Measurements from ENCODE around the gene LRBA.

LRBA gene

GRCh38 chr4:150588316-150588715 is 426.8 kb downstream of the LRBA start:
- DNase-seq (ENCODE audit: low read depth, low spot score) = no peak

DNA sequence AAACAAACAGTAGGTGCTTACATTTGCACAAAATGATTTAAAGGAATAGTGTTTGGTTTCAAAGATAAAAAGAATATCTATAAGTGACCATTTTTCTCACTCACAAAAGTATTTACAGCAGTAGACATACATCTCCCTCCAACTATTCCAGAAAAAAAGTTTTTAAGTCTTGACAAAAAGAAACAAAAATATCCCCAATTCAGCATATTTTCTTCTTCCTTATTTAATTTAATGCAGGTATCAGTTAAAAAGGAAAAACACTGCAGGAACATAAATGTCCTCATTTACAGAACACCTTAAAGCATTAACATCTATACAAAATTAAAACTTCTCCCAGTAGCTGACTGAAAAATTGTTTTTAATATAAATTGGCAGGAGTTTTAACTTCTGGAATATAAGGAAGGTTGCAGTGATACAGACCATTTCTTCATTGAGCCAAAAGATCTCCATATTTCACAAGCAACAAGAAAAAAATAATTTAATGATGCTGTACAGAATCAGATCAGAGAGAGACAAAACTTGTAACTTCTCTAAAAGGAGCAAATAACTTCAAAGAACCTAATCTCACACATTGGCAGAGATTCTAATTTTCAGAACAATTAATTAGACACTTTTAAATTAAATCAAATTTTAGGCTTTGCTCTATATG is 428.8 kb downstream of the LRBA start:
- DNase-seq (ENCODE audit: low read depth, low spot score) = no peak

DNA sequence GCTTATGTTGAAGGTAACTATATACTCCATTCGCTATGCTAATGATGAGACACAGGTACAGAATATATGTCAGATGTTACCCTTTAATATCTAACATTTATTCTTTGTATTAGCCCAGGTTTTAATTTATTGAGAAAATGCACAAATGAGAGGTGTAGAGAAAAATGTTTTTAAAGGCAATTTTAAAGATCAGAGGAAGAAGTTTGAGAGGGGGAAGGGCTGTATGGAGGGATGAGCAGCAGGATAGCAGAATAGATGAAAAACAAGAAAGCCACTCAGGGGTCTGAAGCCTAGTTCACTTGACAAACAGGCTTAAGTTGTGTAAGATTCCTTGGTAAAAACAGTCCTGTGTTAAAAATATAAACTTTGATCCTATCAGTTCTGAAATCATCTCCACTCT is 429.5 kb downstream of the LRBA start:
- DNase-seq (ENCODE audit: low read depth, low spot score) = no peak

GRCh38 chr4:150584111-150584915 is 430.8 kb downstream of the LRBA start:
- no peak for DNase-seq (ENCODE audit: low read depth, low spot score)

GRCh38 chr4:150583287-150584110 is 431.6 kb downstream of the LRBA start:
- no peak for DNase-seq (ENCODE audit: low read depth, low spot score)

DNA sequence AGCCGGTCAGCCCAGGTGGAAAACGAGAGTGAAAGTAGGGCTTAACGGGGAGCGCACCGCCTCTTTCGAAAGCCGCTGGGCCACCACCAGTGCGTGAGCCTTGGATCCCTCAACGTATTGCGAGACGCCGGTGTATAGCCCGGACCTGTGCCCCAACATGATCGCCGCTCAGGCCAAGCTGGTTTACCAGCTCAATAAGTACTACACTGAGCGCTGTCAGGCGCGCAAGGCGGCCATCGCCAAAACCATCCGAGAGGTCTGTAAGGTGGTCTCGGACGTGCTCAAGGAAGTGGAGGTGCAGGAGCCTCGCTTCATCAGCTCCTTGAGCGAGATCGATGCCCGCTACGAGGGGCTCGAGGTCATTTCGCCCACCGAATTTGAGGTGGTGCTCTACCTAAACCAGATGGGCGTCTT is 432.2 kb downstream of the LRBA start:
- DNase-seq (ENCODE audit: low read depth, low spot score) = no peak

DNA sequence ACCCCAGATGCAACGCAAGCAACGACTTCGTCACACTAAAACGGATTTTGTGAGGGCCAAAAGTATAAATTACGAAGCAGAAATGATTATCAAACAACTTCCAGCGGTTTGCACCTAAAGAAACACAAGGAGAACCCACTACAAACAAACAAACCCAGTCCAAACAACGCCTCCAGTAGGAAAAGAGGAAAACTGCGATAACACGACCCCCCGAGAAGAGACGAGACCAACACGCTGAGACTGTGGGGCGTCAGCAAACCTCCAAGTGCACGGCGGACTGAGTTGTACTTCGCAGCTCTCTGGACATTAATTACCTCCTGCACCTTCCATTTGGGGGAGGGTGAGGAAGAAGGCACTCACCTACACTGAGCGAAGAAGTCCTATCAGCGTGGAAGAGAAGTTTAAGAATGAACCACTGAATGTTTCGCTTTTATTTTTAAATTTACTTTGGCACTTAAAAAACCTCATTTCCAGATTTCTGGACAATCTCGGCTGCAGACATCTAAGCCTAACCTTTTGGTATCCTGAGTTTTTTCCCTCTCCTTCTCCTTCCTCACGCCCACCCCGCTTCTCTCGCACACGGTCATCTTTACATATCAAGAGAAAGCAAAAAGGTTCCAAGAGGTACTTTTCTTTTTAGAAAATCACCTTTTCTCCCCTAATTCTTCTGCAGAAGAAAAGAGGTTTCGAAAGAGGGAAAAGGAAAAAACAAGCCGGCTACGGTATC is 432.8 kb downstream of the LRBA start, which contains the start of gene MAB21L2:
Gene MAB21L2, plus strand, starts transcription at position 6 of the 727 bp plus-strand sequence. CDS start 879 bp downstream, outside the sequence.
- DNase-seq (ENCODE audit: low read depth, low spot score) = no peak

DNA sequence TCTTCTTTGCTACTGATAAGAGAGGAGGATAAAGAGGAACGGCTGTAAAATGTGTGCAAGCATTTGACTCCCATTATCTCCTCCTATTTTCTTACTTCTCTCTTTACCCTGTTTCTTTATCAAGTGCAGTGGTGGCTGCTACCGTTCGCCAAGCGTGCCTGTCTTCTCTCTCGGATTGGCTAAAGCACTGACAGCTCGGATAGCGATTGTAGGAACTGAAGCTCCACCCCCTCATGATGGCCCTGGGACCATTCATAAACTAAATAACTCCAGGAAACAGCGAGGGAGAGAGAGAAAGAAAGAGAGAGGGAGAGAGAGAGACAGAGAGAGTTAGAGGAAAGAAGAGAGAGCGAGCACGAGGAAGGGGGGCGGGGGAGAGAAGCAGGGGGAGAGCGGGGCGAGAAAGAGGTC is 433.4 kb downstream of the LRBA start:
- no peak for DNase-seq (ENCODE audit: low read depth, low spot score)

GRCh38 chr4:150581056-150581605 is 434.0 kb downstream of the LRBA start:
- DNase-seq (ENCODE audit: low read depth, low spot score) = no peak

DNA sequence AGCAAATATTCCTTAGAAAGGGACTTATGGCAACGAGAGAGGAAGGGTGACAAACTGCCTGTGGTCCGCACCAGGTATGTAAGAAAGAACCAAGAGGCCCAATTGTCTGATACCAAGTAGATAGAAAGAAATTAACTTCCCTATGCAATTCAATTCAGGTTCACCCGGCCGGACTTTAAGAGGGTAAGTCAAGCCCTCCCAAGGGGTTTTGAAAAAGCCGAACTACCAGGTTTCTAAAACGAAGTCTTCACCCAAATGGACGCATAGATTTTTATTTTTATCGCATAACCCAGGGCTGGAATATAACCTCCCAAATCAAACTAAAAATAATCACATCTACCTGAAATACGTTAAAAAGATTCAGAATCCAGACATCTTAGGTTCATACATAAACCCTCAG is 434.8 kb downstream of the LRBA start:
- DNase-seq (ENCODE audit: low read depth, low spot score) = no peak

DNA sequence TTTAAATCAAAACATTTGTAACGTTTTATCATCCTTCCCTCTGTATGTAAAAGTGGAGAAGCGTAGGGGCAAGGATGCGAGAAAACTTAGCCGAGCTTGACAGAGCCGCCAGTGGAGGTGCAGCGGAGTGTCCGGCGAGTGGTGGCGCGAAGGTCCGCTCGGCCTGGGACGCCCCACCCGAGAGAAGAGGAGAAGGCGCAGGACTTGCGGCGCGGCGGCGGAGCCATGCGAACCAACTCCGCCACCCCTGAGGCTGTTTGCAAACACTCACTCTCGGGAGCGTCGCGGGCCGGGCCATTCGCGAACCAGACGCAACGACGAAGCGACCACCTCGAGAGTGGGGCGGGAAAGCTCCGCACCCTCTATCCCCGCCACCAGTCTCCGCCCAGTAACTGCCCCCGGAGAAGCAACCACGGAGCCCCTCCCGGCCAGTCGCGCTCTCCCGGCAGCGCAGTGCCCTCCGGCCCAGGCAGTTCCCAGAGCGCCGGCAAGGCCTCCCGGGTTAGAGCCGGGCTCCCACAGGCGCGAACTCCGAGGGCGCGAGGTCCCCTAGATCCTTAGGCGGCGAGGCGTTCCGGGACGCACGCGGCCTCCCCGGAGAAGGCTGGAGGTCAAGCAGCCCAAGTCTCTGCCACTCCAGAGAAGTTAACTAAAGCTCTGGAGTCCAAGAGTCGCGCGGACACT is 435.4 kb downstream of the LRBA start:
- DNase-seq (ENCODE audit: low read depth, low spot score) = no peak

GRCh38 chr4:150578745-150579501 is 436.2 kb downstream of the LRBA start:
- no peak for DNase-seq (ENCODE audit: low read depth, low spot score)

DNA sequence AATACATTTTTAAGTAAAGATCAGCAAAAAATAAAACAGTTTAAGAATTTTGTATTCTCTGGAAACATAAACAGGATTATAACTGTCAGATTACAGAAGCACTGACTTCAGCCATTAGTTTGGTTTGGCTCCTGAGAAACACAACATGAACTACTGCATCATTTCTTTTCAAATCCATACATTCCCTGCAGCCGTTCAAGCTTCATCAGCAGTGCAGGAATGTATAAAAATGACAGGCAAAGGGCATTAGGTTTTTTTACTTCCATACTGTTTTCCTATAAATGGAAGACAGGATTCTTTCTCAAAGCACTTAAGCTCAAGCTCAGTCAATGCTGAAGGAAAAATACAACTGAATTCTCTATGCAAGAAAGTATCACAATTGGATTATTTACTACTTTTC is 437.3 kb downstream of the LRBA start:
- no peak for DNase-seq (ENCODE audit: low read depth, low spot score)

DNA sequence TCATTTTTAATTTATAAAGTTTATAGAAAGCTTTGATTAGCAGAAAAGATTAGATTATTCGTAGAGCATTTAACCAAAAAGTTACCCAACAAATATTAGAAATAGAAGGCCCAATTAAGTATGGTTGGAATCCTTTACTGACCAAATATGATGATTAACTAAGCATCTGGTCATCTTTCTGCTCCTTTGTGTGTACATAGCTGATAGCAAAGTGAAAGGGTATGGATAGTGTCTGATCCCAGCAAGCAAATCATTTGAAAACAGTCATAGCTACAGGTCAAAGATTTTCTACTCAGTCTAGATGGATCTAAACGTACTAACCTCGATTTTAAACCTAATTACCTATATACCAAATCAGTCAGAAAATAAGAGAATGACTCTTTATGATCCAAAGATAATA is 440.4 kb downstream of the LRBA start:
- no peak for DNase-seq (ENCODE audit: low read depth, low spot score)

- DNase-seq (ENCODE audit: low read depth, low spot score) = no peak
Observed at GRCh38 chr4:150573534-150573933, 441.6 kb downstream of the LRBA start.

GRCh38 chr4:150572704-150573504 is 442.2 kb downstream of the LRBA start:
- no peak for DNase-seq (ENCODE audit: low read depth, low spot score)

GRCh38 chr4:150570862-150571261 is 444.2 kb downstream of the LRBA start:
- no peak for DNase-seq (ENCODE audit: low read depth, low spot score)

GRCh38 chr4:150569998-150570535 is 445.0 kb downstream of the LRBA start:
- DNase-seq (ENCODE audit: low read depth, low spot score) = no peak

Measured in activated naive CD8-positive, alpha-beta T cell treated with anti-CD3 and anti-CD28 coated beads, Interleukin-2, amount 50 U/mL, for 16 hours (primary cell).